Measurements from ENCODE around the gene TUBA3C. TPM values are rescaled to one million over a fixed set of nuclear protein-coding genes. Genes with fewer than 3 reads are reported as not detected.
"Not testable (repeated sequence)": the region's sequence is repeated elsewhere in the genome, so short reads cannot be mapped to it uniquely, and the experiment has no call there.

The TUBA3C gene
- total and polyA plus RNA-seq, 2 experiments from 2014 or later: not detected

- H3K36me3 ChIP-seq (ENCODE audit: insufficient read depth); H3K27ac Mint-ChIP-seq; H4K20me1 ChIP-seq (replicated peaks; ENCODE audit: insufficient read depth); H3K9me2 ChIP-seq (ENCODE audit: insufficient read depth); H3K27ac ChIP-seq (ENCODE audit: low read depth); H3K4me2 ChIP-seq; H3K27me3 ChIP-seq (ENCODE audit: insufficient read depth); H3K4me3 ChIP-seq; H3K4me3 Mint-ChIP-seq; H3K27me3 Mint-ChIP-seq (ENCODE audit: insufficient read depth, low read depth, poor library complexity); H3F3A ChIP-seq (replicated peaks; ENCODE audit: low read depth); DNase-seq (ENCODE audit: low spot score); H3K4me1 ChIP-seq (ENCODE audit: insufficient read depth); H3K79me2 ChIP-seq (replicated peaks; ENCODE audit: insufficient read depth); H2AFZ ChIP-seq; H3K4me1 Mint-ChIP-seq; ATAC-seq: not testable (repeated sequence)
- Mint-ChIP-seq H3K9me3 (peaks cover 99% of the 10 kb centered on the region), H3K36me3 (ENCODE audit: low read depth) (peaks cover 45% of the 10 kb centered on the region)
Measured at GRCh38 chr13:19176981-19177776, 4.4 kb downstream of the TUBA3C start.

DNA sequence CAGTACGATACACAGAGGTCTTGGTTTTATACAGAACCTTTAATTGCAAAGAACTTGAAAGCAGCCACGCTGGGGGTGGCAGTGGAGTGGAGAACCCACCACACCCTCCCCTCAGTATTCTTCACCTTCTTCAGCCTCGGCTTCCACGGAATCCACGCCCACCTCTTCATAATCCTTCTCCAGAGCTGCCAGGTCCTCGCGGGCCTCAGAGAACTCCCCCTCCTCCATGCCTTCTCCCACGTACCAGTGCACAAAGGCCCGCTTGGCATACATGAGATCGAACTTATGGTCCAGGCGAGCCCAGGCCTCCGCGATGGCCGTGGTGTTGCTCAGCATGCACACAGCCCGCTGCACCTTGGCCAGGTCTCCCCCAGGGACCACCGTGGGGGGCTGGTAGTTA is 7.9 kb downstream of the TUBA3C start:
- H3K79me2 ChIP-seq (replicated peaks; ENCODE audit: insufficient read depth): no peaks in the 10 kb centered on the region
- no peaks in the 10 kb centered on the region for H4K20me1 ChIP-seq (replicated peaks; ENCODE audit: insufficient read depth)
- no peak overlapping the region for H3K4me2 ChIP-seq
- DNase-seq (ENCODE audit: low spot score): no peak
- H3K9me2 ChIP-seq (ENCODE audit: insufficient read depth): no peaks in the 10 kb centered on the region
- H3K9me3 Mint-ChIP-seq: peaks cover 100% of the 10 kb centered on the region
- no peaks in the 10 kb centered on the region; the same call in 1 of the 2 replicates for H3K36me3 ChIP-seq (ENCODE audit: insufficient read depth)
- no peaks in the 10 kb centered on the region for H3K4me1 Mint-ChIP-seq
- H3K27me3 Mint-ChIP-seq (ENCODE audit: insufficient read depth, low read depth, poor library complexity): peaks cover 3% of the 10 kb centered on the region
- H3F3A ChIP-seq (replicated peaks; ENCODE audit: low read depth): no peaks in the 10 kb centered on the region
- no peak for ATAC-seq
- H3K27ac ChIP-seq (ENCODE audit: low read depth): no peak overlapping the region
- H3K27ac Mint-ChIP-seq: no peak overlapping the region
- H2AFZ ChIP-seq: no peak overlapping the region
- peaks cover 46% of the 10 kb centered on the region for H3K36me3 Mint-ChIP-seq (ENCODE audit: low read depth)
- H3K27me3 ChIP-seq (ENCODE audit: insufficient read depth): no peaks in the 10 kb centered on the region
- H3K4me3 ChIP-seq: no peak overlapping the region
- H3K4me1 ChIP-seq (ENCODE audit: insufficient read depth): no peaks in the 10 kb centered on the region
- no peak overlapping the region for H3K4me3 Mint-ChIP-seq
- TF ChIP-seq ZNF114 (CRISPR knock-in tag; IDR thresholded peaks at IDR 0.05) (no peak), POLR2AphosphoS5 (IDR thresholded peaks at IDR 0.05; ENCODE audit: low read depth) (no peak), EZH2phosphoT487 (IDR thresholded peaks at IDR 0.05; ENCODE audit: unreplicated experiment) (no peak), EZH2 (IDR thresholded peaks at IDR 0.05; ENCODE audit: low read depth, unreplicated experiment) (no peak), NANOG (IDR thresholded peaks at IDR 0.05; ENCODE audit: borderline replicate concordance) (no peak), JUNB (IDR thresholded peaks at IDR 0.05; ENCODE audit: unreplicated experiment) (no peak)

GRCh38 chr13:19172647-19173030 is 9.0 kb downstream of the TUBA3C start:
- no peak for DNase-seq (ENCODE audit: low spot score)
- Histone ChIP-seq H3K79me2 (replicated peaks; ENCODE audit: insufficient read depth) (no peaks in the 10 kb centered on the region), H3K9me2 (ENCODE audit: insufficient read depth) (no peaks in the 10 kb centered on the region), H3K27ac (ENCODE audit: low read depth) (no peak overlapping the region), H3K4me2 (no peak overlapping the region), H3K27me3 (ENCODE audit: insufficient read depth) (no peaks in the 10 kb centered on the region), H3K36me3 (ENCODE audit: insufficient read depth) (no peaks in the 10 kb centered on the region; the same call in 1 of the 2 replicates), H3K4me3 (no peak overlapping the region), H4K20me1 (replicated peaks; ENCODE audit: insufficient read depth) (no peaks in the 10 kb centered on the region), H2AFZ (no peak overlapping the region), H3K4me1 (ENCODE audit: insufficient read depth) (no peaks in the 10 kb centered on the region), H3F3A (replicated peaks; ENCODE audit: low read depth) (no peaks in the 10 kb centered on the region)
- Mint-ChIP-seq H3K27me3 (ENCODE audit: insufficient read depth, low read depth, poor library complexity) (peaks cover 3% of the 10 kb centered on the region), H3K9me3 (peaks cover 100% of the 10 kb centered on the region), H3K4me3 (no peak overlapping the region), H3K36me3 (ENCODE audit: low read depth) (peaks cover 43% of the 10 kb centered on the region), H3K27ac (no peak overlapping the region), H3K4me1 (no peaks in the 10 kb centered on the region)
- no peak for ATAC-seq
- TF ChIP-seq REST (IDR thresholded peaks at IDR 0.05; ENCODE audit: unreplicated experiment) (no peak), EZH2 (IDR thresholded peaks at IDR 0.05; ENCODE audit: low read depth, unreplicated experiment) (no peak), CREB1 (CRISPR knock-in tag; IDR thresholded peaks at IDR 0.05; ENCODE audit: low read depth) (no peak), EZH2phosphoT487 (IDR thresholded peaks at IDR 0.05; ENCODE audit: unreplicated experiment) (no peak), JUNB (IDR thresholded peaks at IDR 0.05; ENCODE audit: unreplicated experiment) (no peak)
